ENCODE measurements around the gene KRT40.
"Not testable (repeated sequence)": the region's sequence is repeated elsewhere in the genome, so short reads cannot be mapped to it uniquely, and the experiment has no call there.

The KRT40 gene

DNA sequence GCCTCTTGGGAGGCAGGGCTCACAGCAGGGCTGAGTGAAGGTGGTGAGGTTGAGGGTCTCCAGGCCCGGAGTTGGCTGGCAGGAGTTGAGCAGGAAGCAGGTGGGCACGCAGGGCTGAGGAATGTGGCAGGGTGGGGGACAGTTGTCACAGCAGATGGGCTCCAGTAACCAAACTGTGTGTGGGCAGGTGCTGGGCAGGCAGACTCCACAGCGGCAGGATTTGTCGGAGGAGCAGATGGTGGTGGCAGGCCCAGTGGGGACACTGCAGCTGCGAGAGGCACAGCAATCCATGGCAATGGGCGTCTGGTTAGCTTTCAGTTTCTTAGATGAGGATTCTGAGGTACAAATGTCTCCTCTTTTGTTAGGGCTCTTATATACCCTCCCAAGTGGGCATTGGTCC is 15.4 kb upstream of the KRT40 start, which contains the start of gene KRTAP3-2:
Gene KRTAP3-2, minus strand, starts transcription at position 344 of the 400 bp plus-strand sequence. Its CDS starts 53 bp downstream, at position 291.
- not testable (repeated sequence) for FAIRE-seq; DNase-seq (ENCODE audit: insufficient read length, low spot score)

DNA sequence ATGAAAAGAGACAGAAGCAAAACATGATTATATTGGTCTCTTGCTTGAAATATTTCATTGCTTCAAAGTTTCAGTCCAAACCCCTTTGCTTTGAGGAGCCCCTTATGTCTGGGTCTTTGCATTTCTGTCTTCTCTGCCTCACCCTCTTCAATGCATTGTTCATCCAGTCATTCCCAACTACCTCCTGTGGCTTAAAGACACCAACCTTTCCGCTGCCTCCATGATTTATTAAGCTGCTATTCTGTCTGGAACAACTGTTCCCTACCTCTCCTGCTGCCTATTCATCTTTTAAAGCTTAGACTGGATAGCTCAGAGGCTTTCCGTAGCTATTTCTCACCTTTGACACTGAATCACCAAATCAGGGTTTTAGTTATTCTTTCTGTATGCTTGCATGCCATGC is 13.2 kb upstream of the KRT40 start:
- no peak for DNase-seq (ENCODE audit: insufficient read length, low spot score)
- no peak for FAIRE-seq

DNA sequence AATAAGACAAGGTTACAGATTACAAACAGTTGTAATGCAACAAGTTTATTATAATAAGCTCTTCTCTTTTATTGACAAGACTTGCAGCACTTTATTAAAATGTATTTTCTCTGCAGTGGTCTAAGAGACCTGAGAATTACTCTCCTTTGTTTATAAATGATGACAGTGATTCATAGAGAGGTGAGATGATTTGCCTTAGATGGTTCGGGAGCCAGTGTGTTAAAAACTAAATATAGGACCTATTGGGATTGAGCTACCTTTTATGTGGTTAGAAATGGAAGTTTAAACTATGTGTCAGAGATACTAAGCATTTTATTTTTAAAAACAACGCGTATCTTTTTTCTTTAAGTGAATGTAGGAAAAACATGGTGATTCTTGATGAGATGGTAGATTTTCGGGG is 12.7 kb upstream of the KRT40 start:
- FAIRE-seq, result no peak
- DNase-seq (ENCODE audit: insufficient read length, low spot score), result no peak

DNA sequence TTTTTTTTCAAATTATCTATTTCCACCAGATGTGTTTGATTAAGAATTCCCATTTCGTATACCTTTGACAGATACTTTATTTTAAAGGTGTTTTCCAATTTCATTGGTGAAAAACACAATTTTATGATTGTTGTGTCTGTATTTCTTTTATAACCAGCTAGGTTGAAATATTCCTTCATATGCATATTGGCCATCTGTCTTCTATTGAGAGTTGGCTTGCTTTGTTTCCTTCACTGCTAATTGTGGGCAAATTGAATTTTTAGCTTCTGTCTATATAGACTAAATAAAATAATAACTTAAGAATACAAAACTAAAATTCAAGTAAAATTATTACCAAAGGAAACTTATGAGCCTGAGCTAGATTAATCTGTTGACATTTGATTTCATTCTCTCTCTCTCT is 11.0 kb upstream of the KRT40 start:
- no peak for FAIRE-seq

DNA sequence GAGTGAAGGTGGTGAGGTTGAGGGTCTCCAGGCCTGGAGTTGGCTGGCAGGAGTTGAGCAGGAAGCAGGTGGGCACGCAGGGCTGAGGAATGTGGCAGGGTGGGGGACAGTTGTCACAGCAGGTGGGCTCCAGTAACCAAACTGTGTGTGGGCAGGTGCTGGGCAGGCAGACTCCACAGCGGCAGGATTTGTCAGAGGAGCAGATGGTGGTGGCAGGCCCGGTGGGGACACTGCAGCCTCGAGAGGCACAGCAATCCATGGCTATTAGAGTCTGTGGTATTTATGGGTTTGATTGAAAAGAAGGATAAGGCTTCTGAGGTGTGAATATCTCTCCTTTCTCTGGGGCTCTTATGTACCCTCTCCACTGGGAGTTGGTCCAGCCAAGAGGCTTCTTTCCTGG is 9.7 kb upstream of the KRT40 start, which contains the start of gene KRTAP3-3:
Gene KRTAP3-3, minus strand, starts transcription at position 326 of the 400 bp plus-strand sequence. Its CDS starts 67 bp downstream, at position 259.
- FAIRE-seq, result no peak
- DNase-seq (ENCODE audit: insufficient read length, low spot score), result no peak

More for the DNA sequence above, 11.0 kb upstream of the KRT40 start:
- DNase-seq (ENCODE audit: insufficient read length, low spot score), result no peak

DNA sequence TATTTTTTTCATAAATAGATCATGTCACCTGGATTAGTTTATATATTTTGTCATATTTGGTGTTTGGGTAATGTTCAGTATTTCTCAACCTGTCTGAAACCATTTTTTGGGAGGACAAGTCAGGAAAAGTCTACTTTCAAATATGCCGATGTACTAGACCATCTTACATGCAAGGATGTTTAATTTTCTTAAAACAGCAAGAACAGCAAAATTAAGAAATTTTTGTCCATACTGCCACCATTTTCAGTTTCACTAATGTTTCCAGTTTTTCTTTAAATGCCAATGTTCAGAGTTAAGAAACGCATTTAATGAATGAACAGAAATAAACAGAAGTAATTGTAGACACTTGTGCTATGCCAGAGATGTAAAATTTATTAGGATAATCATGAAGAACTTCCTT is 9.0 kb upstream of the KRT40 start:
- no peak for FAIRE-seq
- no peak for DNase-seq (ENCODE audit: insufficient read length, low spot score)

DNA sequence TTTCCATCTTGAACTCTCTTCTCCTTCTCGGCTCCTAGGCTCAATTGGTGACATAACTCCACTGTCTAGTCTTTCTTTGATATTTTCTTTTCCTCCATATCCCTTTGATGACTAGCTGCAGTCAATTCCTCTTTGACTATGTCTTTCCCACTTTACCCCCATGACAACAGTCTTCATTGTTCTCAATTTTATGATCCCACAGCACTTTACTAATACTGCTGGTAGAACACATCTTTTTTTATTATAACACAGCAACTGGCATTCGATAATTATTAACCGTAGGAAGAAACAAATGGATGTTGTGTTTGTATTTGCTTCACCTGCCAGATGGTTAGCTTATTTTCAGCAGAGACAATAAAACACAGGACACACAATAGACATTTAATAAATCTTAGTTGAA is 8.5 kb upstream of the KRT40 start:
- DNase-seq (ENCODE audit: insufficient read length, low spot score) (no peak), FAIRE-seq (no peak)

DNA sequence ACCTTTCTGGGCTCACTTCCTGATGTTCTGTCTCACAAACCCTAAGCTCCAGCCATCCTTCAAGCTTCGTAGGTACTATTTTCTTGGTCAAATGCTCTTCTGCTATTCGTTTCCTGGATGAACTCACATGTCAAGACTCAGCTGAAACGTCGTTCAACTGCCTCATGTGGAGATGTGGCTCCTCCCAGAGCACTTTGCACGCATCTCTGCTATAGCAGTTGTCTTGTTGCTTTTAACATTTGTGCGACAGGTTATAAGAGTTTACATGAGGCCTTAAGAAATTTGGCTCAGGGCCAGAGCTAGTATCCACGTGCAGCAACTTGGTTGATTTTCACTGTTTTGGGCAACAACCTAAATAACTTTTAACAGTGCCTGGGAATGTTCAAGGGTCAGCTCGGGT is 2.8 kb upstream of the KRT40 start:
- no peak for FAIRE-seq

DNA sequence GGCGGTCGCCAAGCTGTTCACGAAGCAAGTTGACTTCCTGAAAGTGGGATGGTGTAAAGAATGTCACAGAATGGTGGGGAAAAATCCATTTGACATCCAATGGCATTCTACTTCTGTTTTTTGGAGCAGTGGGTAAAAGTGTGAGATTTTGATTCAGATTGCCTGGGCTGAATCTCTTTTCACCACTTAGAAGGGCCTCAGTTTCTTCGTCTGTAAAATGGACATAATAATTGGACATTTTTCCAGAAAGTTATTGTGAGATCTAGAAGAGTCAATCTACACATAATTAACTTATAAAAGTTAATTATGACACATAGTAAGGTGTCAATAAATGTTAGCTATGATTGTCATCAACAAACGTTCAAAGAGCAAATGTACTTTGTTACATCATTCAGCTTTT is 3.0 kb downstream of the KRT40 start:
- no peak for FAIRE-seq
- no peak for DNase-seq (ENCODE audit: insufficient read length, low spot score)

More for the DNA sequence above, 2.8 kb upstream of the KRT40 start:
- DNase-seq (ENCODE audit: insufficient read length, low spot score), result no peak

DNA sequence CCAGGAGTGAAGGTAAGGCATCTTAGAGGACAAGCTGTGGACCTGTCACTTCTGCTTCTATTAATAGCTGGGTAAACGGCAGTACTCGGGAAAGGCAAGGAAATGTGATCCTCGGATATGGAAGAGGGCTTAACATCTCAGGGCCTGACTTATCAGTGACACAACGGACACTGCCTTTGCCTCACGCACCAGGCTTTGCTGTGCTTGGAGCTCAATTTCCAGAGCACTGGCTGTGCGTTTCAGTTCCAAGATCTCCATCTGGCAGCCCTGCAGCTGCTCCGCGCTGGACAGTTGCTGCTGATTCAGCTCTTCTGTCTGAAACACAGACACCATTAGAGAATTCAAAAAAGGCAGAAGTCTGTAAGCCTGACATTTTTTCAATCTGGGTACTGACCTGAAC is 3.5 kb downstream of the KRT40 start:
- FAIRE-seq, result no peak
- no peak for DNase-seq (ENCODE audit: insufficient read length, low spot score)

DNA sequence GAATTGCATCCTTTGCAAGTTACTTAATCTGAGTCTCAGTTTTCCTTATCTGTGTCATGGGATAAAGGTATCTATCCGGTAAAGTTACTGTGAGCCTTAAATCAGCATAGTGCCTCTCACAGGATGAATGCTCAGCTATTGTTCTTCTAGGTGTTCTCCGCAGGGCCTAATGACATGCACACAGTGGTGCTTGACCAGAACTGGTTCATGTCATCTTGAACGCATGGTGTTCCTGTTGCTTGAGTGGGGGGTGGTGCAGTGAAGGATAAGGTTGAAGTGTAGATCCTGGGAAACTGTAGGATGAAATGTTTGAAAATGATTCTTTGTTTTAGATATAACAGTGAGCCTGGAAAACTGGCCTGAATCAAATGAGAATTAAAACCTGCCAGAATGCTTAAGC is 4.0 kb downstream of the KRT40 start:
- DNase-seq (ENCODE audit: insufficient read length, low spot score) (no peak), FAIRE-seq (no peak)

DNA sequence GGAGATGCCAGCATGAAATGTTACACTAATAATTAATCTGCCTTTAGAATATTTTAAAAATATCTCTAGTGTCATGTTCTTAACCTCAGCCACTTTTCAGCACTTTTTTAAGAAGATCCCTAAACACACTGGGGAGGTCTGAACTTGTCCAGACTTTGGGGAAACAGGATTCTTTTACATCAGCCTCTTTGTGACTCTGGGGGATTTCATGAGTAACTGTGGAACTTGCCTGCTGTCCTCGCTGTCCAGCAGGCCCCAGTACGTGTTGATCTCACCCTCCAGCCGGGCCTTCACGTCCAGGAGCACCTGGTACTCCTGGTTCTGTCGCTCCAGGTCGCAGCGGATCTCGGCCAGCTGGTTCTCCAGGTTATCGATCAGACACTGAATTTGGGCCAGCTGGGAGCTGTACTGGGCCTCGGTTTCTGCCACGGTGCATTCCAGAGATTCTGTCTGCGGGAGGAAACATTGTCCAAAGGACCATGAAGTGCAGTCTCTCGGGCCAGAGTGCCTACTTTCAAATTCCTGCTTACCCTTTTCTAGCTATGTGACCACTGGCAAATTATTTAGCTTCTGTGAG is 5.5 kb downstream of the KRT40 start:
- DNase-seq (ENCODE audit: insufficient read length, low spot score), result no peak

DNA sequence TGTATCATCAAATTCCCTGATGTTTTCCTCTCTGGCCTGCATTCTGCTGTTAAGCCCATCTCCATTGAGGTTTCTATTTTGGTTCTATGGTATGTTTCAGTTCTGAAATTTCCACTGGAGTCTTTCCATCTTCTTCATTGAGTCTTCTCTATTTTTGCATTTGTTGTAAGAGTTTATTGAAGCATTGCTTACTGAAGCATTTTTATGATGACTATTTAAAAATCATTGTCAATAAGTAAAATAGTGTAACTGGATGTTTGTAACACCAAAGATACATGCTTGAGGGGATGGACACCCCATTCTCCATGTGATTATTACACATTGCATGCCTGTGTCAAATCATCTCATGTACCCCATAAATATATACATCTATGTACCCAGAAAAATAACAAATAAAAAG is 8.6 kb downstream of the KRT40 start:
- FAIRE-seq (no peak), DNase-seq (ENCODE audit: insufficient read length, low spot score) (no peak)

More for the DNA sequence above, 5.5 kb downstream of the KRT40 start:
- no peak for FAIRE-seq

DNA sequence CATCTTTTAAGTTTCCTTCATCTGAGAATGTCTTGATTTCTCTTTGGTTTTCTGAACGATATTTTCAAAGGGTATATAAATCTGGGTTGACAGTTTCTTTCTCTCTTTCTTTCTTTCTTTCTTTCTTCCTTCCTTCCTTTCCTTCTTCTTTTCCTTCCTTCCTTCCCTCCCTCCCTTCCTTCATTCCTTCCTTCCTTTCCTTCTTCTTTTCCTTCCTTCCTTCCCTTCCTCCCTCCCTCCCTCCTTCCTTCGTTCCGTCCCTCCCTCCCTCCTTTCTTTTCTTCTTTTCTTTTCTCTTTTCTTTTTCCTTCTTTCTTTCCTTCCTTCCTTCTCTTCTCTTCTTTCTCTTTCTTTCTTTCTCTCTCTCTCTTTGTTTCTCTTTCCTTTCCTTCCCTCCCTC is 9.8 kb downstream of the KRT40 start:
- DNase-seq (ENCODE audit: insufficient read length, low spot score), result no peak
- FAIRE-seq, result no peak

DNA sequence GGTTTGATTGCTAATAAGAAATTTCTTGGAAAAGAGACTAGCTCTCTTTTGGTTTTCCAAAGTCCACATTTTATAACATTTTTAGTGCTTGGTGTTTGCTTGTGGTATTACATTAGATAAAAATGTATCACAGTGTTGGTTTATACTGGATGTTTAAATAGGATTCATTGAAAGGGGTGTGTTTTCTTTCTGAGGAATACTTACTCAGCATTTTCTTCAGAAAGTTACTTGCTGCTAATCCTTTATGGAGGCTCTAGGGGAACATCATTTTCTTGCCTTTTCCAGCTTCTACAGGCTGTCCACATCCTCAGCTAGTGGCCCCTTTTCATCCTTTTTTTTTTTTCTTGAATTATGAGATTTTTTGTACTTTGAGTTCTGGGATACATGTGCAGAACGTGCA is 16.5 kb downstream of the KRT40 start:
- DNase-seq (ENCODE audit: insufficient read length, low spot score) (no peak), FAIRE-seq (no peak)

DNA sequence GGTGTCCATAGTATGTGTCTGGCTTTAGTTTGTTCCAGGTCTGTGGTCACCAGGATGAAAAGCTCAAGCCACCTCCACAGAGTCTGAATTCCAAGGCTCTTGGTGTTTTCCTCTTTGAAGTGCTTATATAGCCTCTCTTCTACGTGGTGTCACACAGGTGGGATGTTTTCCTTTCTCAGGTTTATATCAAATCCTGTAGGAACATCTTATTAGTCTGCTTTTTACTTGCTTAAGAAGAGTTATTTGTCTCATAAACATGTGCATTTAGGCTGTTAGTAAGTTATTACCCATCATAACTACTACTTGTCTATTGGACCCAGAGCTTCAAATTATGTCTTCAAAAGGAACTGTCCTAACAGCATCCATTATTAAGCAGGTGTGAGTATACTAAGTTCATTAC is 17.3 kb downstream of the KRT40 start, which contains the start of gene KRT39:
Gene KRT39, minus strand, starts transcription at position 101 of the 400 bp plus-strand sequence. Its CDS starts 92 bp downstream, at position 9.
- DNase-seq (ENCODE audit: insufficient read length, low spot score) (no peak), FAIRE-seq (no peak)

DNA sequence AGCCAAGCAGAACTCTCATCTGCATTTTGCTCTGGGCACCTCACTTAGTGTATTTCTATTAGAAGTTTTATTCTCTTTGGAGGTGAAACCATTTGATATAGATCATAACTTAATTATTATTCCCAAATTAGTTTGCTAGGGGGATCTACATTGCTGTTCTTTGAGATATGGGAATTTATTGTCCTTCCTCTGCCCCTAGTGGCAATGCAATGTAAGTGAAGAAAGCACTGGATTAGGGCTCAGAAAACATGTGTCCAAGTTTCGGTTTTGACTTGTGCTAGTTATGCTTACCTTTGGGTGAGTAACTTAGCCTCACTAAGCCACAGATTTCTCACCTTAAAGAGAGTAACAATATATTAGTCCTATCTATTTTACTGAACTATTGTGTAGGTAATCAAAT is 20.3 kb downstream of the KRT40 start:
- DNase-seq (ENCODE audit: insufficient read length, low spot score), result peak; percentile 31
- FAIRE-seq, result peak; percentile 78

DNA sequence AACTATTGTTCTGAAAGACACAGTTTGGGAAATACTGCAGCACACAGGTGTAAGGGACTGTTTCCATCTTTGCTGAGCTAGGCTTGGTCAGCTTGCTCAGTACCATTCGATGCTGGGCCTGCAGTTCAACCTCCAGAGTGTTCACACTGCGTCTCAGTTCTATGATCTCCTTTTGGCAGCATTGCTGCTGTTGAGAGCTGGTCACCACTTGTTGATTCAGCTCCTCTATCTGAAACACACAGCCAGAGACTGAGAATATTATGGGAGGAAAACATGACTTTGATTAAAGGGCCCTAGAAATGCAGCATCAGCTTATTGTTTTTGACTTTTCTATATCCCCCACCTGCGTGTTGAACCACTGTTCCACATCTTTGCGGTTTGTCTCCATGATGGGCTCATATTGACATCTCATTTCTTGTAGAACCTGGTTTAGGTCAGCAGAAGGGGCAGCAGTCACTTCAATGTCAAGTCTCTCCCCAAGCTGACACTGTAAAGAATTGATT is 22.0 kb downstream of the KRT40 start:
- no peak for DNase-seq (ENCODE audit: insufficient read length, low spot score)
- FAIRE-seq, result no peak

DNA sequence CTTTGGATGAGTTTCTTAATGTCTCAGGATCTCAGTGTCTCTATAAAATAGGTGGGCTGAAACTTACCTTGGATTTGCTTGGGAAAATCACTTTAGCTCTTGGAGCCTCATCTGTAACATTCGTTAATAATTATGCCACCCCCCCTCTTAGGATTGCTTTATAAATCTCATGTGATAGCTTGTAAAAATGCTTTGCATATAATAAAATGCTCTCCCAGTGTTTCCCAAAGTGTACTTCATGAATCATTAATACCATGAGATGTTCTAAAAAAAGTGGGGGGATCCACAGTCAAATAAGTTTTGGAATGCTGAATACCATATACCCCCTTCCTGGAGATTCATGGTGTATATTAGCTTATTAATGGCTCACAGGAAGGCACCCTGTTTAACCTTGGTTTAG is 22.5 kb downstream of the KRT40 start:
- no peak for DNase-seq (ENCODE audit: insufficient read length, low spot score)
- no peak for FAIRE-seq

DNA sequence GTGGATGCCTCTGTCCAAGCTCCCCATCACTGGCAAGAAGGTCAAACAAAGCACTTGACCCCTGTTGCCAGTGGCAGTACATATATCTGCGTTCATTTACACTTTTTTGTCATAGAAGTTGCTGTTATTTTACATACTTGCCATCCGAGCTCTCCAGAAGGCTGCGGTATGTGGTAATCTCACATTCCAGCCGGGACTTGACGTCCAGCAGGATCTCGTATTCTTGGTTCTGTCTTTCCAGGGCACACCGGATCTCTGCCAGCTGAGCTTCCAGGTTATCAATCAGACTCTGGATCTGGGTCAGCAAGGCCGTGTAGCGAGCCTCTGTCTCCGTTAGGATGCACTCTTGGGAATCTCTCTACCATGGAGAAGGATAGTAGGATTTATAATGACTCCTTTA is 24.0 kb downstream of the KRT40 start:
- FAIRE-seq (no peak), DNase-seq (ENCODE audit: insufficient read length, low spot score) (no peak)

DNA sequence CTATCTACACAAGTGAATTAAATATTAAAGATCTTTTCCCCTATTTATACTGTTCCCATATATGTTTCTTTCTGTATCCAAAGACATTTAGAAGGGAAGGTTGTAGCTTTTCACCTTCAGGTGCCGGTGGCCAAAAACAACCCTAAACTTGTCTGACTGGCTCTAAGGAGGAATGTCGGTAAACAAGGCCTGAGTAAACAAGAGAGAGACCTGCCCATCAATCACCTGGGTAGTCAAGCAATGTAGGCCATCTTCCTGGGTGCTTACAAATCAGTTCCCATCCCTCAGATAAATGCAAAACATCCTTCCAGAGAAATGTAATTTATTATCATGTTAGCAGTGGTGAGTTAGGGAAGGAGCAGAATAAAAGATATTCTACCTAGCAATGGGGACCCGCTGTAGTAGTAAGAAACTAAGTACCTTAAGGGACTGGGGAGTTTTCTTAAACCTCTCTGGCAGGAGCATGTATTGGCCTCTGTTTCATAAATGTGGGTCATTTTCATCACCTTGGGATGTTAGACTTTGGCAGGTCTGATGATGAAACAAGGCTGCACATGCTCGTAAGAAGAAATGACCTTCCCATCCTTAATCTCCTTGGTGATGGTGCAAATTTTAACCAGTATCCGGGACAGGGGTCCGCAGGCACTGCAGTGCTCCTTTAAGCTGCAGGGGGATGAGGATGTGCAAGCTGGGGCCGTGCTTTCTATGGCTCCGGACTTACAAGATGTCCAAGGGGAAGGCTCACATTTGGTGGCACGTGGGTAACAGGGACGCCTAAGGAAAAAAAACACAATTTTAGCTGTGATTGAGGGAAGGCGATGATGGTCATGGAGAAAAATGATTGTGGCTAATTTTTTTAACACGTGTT is 25.8 kb downstream of the KRT40 start:
- no peak for DNase-seq (ENCODE audit: insufficient read length, low spot score)
- no peak for FAIRE-seq
